Measurements from ENCODE around the gene CAPN7.
"Not testable (repeated sequence)": the region's sequence is repeated elsewhere in the genome, so short reads cannot be mapped to it uniquely, and the experiment has no call there.

Gene CAPN7

DNA sequence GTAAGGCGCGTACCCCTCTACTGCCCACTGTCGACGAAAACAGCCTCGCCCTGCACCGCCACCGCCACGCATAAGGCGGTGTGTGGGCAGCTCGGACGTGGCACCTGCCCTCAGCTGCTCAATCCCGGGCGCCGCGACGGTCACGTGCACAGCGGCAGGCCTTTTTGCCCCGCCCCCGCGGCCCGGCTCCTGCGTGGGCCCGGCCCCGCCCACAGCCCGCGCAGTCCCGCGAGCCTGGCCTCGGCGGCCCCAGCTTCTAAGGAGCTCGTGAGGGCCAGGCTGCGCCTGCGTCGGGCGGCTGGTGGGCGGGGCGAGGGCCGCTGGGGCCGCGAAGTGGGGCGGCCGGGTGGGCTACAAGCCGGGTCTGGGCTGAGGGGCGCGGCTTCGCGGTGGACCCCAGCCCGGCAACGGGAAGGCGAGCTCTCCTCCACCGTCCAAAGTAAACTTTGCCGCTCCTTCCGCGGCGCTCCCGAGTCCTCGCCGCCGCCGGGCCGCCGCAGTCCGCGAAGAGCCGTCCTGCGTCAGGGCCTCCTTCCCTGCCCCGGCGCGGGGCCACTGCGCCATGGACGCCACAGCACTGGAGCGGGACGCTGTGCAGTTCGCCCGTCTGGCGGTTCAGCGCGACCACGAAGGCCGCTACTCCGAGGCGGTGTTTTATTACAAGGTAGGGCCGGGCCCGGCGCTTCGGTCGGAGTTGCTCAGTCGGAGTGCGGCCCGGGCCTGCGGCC, at the start of gene CAPN7:
Gene CAPN7, plus strand, starts transcription at position 313 of the 728 bp plus-strand sequence. Its CDS starts 250 bp downstream, at position 563.
- peak; percentile 91 to 92 for DNase-seq (ENCODE audit: low read depth in 2 of 2)

DNA sequence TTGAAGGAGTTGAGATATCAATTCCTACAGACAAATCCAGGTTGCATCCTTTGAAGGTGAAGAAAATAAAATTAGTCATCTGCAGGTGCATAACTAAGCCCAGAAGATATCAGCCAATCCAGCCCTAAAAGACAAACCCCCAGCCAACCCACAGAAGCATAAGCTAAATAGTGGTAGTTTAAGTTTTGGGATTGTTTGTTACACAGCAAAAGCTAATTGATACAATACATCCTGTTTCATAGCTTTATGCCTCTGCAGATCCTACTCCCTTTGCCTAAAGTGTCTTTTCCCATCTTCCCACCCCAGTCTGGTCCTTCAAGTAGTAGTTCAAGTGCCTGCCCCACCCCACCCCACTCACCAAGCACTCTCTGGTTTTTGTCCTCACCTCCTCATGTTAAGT, 48.6 kb upstream of the CAPN7 start:
- no peak for DNase-seq (ENCODE audit: low read depth in 2 of 2)

DNA sequence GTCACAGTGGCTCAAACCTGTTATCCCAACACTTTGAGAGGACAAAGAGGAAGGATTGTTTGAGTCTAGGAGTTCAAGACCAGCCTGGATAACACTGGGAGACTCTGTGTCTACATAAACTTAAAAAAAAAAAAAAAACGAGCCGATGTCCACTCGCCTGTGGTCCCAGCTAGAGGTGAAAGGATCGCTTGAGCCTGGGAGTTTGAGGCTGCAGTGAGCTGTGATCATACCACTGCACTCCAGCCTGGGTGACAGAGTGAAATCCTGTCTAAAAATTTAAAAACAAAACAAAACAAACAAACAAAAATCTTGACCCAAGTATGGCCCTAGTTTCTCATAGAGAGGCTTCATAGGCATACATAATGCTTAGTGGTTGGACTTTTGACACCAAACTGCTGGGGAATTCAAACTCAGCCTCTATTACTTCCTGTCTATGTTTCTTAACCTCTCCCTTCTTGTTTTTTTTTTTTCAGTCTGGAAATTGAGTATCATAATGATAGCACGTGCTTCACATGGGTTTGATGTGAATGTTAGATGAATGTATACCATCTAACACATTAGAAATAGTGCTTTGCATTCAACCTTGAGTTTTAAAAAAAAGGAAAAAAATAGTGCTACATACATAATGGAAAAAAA, 46.4 kb upstream of the CAPN7 start:
- DNase-seq (ENCODE audit: low read depth in 2 of 2) = no peak

DNA sequence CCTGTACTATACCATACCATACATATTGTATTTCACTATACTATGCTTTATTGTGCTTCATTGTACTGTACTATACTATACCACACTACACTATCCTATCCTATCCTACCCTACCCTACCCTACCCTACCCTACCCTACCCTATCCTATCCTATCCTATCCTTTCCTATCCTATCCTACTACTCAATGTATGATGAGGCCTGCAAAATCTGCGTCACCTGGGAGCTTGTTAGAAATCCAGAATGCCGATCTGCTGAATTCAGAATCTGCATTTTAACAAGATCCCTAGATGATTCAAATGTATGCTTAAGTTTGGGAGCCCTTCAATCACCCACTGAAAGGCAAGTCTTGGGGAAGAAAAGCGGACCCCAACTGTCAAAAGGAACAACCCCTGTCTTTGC, 45.4 kb upstream of the CAPN7 start:
- no peak for DNase-seq (ENCODE audit: low read depth in 2 of 2)

DNA sequence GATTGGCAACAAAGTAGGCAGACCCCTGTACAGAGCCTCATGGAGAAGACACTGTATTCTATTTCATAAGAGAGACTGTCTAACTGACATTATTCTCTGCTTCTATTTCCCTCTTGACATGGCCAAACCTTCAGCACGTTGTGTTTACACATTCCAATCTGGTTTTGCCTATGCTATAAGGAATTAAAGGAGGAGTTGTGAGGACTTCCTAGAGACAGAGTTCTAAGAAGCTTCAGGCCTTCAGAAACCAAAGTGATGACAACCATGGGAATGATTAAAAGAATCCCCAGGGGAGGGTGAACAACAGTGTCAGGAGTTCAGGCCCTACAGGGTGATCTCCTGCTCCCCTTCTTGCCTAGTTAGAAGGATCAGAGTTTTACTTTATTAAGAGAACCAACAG, 44.9 kb upstream of the CAPN7 start:
- DNase-seq (ENCODE audit: low read depth in 2 of 2) = no peak

DNA sequence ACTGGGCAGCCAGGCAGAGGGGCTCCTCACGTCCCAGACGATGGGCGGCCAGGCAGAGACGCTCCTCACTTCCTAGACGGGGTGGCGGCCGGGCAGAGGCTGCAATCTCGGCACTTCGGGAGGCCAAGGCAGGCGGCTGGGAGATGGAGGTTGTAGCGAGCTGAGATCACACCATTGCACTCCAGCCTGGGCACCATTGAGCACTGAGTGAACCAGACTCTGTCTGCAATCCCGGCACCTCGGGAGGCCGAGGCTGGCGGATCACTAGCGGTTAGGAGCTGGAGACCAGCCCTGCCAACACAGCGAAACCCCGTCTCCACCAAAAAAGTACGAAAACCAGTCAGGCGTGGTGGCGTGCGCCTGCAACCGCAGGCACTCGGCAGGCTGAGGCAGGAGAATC, 42.4 kb upstream of the CAPN7 start:
- DNase-seq (ENCODE audit: low read depth in 2 of 2) = not testable (repeated sequence)

DNA sequence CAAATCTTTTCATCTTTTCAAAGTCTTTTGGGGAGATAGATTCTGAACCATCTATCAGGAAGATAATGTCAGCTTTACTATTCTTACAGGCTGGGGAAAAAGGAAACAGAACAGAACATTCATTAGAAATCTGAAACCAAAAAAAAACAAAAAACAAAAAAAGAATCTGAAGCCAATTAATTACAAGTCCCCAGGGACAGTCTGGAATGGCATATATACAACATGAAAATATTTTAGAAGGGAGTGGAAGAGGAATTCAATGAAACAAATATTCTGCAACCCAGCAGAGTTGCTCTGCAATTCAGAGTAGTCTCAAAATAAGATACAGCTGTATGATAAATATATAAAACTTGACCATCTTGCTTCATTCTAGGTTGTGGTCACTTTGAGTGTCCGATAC, 41.7 kb upstream of the CAPN7 start:
- DNase-seq (ENCODE audit: low read depth in 2 of 2) = no peak

DNA sequence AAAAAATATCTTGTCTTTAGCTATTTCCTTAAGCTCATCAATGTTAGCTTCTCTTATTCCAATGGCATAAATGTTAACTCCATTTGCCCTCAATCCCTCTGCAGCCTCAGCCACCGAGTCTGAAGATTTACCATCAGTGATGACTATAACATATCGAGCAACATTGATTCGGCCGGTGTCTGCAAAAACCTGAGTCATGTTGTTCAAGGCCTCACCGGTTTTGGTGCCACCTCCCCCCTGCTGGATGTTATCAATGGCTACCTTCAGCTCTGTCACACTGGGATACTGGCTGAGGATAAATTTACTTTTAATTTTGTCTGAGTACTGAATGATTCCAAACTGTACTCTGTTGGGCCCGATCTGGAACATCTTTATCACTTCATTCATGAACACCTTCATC, 41.0 kb upstream of the CAPN7 start:
- no peak for DNase-seq (ENCODE audit: low read depth in 2 of 2)

DNA sequence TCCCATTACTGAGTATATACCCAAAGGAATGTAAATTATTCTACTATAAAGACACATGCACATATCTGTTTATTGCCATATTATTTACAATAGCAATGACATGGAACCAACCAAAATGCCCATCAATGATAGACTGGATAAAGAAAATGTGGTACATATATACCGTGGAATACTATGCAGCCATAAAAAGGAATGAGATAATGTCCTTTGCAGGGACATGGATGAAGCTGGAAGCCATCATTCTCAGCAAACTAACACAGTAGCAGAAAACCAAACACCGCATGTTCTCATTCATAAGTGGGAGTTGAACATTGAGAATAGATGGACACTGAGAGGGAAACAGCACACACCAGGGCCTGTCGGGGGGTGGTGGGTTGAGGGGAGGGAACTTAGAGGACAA, 39.7 kb upstream of the CAPN7 start:
- not testable (repeated sequence) for DNase-seq (ENCODE audit: low read depth in 2 of 2)

DNA sequence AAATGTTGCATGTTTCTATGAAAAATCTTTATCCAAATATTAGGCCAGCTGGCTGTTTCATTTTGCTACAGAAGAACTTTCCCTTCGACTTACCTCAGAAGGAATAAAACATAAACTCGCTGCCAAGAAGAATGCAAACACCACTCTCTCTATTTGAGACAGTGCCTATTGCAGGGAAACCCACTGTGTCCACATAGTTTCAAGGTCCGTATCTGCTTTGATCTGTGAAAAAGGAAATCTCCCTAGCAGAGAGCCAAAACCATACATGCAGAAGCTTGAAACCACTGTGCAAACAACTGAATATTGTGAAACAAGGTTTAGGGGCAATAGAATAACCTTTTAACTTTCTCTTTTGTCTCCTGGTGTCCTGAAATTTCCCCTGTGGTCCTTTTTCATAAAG, 35.0 kb upstream of the CAPN7 start:
- DNase-seq (ENCODE audit: low read depth in 2 of 2) = no peak

DNA sequence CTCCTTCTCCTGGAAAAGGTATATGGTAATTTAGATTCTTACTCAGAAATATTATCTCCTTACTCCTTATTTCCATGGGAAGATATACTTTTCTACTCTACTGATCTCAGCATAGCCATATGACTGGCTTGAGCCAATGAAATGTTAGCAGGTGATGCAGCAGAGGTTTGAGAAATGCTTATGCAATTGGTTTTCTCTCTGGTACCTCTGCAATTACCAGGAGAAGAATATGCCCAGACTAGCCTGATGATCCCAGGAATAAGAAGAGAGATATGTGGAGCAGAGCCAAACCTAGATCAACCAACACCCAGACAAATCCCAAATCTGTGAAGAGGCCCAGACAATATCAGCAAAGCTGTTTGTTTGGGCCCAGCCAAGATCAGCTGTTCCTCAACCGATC, 33.2 kb upstream of the CAPN7 start:
- DNase-seq (ENCODE audit: low read depth in 2 of 2) = no peak

DNA sequence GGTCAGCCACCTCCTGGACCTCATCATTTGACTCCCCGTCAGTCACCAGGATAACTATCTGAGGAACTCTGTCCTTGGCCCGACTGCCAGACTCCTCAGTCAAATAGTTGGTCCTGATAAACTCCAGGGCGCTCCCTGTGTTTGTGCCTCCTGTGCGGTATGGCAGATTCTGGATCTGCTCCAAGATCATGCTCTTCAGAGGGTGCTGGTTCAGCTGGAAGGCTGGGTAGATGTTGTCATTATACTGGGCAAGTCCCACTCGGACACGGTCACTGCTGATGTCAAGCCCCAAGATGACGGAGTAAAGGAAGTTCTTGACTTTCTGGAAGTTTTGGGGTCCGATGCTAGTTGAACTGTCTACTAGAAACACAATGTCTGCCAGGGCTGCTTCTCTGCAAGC, 31.1 kb upstream of the CAPN7 start:
- no peak for DNase-seq (ENCODE audit: low read depth in 2 of 2)

DNA sequence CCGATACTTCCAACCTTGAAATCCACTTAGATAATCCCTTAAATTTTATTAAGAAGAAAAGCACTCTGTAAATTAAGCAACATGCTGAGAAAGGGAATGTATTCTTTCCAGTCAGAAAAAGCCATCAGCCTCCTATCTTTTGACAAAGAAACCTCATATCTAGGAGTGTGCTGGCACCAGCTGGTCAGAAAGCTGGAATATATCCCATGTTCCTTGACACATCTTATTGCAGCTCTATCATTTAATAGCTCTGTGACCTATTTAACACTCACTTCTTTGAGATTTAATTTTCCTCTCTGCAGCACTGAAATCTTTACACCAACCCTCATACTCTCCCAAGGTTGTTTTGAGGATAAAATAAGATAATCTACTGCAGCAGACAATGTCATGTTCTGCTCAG, 30.4 kb upstream of the CAPN7 start:
- no peak for DNase-seq (ENCODE audit: low read depth in 2 of 2)

DNA sequence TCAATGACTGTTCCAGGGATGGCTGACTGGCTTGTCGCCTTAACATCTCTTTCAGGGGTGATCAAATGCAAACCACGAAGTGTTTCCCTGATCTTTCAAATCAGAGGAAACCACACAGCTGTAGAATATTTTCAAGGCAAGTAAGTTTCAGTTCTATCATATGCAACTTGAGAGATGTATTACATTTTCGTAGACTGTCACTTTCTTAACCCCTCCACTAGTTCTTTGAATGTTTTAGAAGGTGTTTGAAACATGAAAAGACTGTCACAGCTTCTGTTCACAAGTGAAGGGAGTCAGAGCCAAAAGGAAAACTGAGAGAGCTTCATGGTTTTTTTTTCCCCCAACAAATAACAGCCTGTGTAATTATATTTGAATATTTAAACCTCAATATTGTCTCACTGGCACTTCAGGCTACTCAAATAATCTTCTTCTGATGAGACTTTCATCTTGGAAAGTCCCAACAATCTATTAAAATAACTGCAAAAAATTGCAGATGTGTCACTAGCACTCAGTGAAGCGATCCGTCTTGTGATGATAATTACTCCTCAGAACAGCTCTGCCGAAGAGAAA, 25.9 kb upstream of the CAPN7 start:
- DNase-seq (ENCODE audit: low read depth in 2 of 2) = no peak

DNA sequence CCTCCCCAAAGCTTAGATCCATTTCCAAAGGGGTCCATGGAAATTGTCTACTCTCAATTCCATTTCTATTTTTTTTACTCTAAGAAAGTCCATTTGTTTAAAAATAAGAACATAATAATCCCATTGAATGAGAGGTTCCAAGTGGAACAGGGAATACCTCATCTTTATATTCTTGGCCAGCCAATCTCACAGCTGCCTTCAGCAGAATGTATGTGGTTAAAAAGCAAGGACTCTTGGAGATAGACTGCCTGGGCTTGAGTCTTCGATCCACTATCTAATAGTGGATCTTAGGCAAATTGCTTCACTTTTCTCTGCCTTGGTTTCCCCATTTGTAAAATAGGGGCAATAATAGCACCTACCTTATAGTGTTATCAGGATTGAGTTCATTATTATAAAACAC, 24.5 kb upstream of the CAPN7 start:
- no peak for DNase-seq (ENCODE audit: low read depth in 2 of 2)

DNA sequence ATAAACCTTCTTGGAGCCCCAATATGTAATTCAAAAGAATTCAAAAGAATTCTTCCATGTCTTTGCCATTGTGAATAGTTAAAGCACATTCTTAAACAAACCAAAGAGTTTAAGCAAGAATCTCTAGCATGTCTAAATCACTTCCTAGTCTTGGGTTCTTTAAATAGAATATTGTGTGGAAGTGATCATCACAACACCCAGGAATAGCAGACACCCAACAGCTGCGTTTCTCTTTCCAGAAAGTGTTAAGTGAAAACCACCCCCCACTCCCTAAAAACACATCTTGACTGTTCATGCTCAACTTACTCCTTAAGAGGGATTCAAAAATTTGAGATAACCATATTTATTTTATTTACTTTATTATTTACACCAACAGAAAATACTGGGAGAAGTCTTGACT, 24.1 kb upstream of the CAPN7 start:
- no peak for DNase-seq (ENCODE audit: low read depth in 2 of 2)

DNA sequence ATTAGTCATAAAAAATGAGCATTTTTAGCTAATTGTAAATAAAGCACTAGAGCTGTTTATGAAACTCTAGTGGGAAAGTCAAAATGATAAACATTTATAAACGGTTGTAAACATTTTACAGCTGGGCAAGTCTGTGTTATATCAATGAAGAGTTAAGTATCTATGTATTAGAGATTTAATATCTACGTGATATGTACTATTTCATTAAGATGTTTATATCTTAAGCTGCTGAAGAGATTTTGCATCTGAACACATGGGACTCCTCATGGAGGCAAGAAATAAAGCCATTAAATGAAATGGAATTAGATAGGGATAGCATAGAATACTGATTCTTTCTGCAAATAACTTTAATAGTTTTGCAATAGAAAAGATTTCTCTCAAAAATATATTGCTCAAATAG, 23.0 kb upstream of the CAPN7 start:
- DNase-seq (ENCODE audit: low read depth in 2 of 2) = no peak

DNA sequence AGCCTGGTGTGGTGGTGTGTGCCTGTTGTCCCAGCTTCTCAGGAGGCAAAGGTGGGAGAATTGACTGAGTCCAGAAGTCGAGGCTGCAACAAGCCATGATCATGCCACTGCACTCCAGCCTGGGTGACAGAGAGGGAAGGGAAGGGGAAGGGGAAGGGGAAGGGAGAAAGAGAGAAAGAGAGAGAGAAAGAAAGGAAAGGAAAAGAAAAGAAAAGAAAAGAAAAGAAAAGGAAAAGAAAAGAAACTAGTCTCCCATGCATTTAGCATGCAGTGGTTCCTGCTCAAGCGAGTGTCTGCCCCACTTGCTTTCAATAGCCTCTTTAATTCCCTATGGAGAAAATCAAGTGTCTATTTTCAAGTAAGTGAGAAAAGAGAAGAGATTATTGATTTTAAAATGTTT, 20.6 kb upstream of the CAPN7 start:
- DNase-seq (ENCODE audit: low read depth in 2 of 2) = no peak

DNA sequence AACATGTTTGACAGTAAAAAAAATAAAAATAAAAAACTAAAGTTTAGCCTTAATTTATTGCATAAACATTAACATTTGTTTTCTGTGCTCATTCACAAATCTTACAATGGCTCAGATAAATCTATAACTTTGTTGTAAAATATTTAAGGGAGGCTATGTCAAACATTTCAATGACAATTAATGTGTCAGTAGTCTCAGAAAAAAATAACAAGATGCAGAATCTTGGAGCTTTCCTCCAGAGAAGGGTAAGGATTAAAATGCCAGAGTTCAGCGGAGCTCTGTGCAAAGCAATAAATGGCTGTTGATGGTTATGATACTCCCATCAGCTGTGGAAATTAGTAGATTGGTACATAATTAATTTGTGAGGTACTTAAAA, 20.0 kb upstream of the CAPN7 start:
- DNase-seq (ENCODE audit: low read depth in 2 of 2) = no peak

DNA sequence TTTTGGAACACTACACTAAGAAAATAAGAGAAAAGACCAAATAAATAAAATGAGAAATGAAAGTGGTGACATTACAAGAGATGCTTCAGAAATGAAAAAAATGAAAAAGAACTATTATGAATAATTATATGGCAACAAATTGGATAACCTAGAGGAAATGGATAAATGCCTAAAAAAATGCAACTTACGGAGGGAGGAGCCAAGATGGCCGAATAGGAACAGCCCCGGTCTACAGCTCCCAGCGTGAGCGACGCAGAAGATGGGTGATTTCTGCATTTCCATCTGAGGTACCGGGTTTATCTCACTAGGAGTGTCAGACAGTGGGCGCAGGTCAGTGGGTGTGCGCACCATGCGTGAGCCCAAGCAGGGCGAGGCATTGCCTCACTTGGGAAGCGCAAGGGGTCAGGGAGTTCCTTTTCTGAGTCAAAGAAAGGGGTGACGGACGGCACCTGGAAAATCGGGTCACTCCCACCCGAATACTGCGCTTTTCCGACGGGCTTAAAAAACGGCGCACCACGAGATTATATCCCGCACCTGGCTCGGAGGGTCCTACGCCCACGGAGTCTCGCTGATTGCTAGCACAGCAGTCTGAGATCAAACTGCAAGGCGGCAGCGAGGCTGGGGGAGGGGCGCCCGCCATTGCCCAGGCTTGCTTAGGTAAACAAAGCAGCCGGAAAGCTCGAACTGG, 19.4 kb upstream of the CAPN7 start:
- DNase-seq (ENCODE audit: low read depth in 2 of 2) = not testable (repeated sequence)

DNA sequence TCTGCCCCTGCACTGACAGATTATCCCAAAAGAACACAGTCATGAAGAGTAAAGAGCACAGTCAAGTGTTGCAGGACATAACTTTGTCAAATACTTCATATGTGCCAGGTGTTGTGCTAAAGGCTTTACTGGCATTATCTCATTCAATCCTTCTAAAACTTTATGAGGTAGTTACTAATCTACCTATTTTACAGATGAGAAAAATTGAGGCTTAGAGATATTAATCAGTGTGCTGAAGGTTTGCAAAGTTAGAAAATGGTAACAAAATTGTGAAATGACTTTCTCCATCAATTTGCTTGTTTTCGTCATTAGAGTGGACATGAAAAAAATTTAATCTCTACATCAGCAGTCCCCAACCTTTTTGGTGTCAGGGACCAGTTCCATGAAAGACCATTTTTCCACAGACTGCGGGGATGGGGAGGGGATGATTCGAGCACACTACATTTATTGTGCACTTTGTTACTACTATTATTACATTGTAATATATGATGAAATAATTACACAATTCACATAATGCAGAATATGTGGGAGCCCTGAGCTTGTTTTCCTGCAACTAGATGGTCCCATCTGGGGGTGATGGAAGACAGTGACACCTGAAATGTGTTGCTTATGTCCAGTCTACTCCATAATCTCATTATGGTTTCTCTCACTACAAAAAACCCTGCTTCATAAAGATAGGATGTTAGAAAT, 8.6 kb upstream of the CAPN7 start:
- DNase-seq (ENCODE audit: low read depth in 2 of 2) = no peak

DNA sequence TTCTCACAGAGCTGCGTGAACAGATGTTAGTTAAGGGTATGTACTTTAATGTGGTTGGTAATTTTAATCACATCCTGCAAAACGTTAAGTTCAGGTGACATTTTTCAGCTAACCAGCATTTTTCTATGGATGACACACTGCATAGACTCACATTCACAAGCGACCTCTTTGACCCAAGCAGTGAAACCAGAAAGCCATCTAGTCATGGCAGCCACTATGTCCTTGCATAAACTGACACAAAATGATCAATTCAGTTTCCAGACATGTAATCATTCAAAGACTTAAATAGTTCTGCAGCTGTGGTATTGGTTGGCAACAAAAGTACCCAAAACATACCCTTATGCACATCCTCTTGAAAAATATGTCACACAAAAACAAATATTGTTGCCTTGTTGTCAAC, 7.4 kb upstream of the CAPN7 start:
- DNase-seq (ENCODE audit: low read depth in 2 of 2) = no peak
